Prostate gland (tissue), 2 donors: ENCODE results near the gene SMARCA2.

ENCODE experiments used
- CTCF ChIP-seq, 4 experiments: fragments of 200-600 bp in 2 of 4; fragments of 450-650 bp in 2 of 4; sonication (generic) in 2 of 4; IDR thresholded peaks; 1 replicate in 3 of 4; 2 replicates in 1 of 4; pipeline ENCODE4 v1.5.1; 2016 to 2019; ENCODE audit warnings: antibody characterized with exemption in 4 of 4, mild to moderate bottlenecking in 2 of 4, moderate library complexity in 2 of 4
- POLR2A ChIP-seq: fragments of 450-650 bp; IDR thresholded peaks from one replicate; pipeline ENCODE4 v1.6.1; 2016; ENCODE audit warnings: antibody characterized with exemption, mild to moderate bottlenecking
- POLR2AphosphoS5 ChIP-seq: sonication (generic); formaldehyde crosslinking; IDR thresholded peaks from one replicate; pipeline ENCODE4 v1.6.1; 2017; ENCODE audit warnings: antibody characterized with exemption

- TF ChIP-seq CTCF (IDR thresholded peaks at IDR 0.05) (no peak), POLR2AphosphoS5 (peak; percentile 37), POLR2A (peak; percentile 55)
Observed at GRCh38 chr9:2017331-2018161, 2.4 kb downstream of the SMARCA2 start.
